Activated T-cell treated with anti-CD3 and anti-CD28 coated beads, Interleukin-2, amount 50 U/mL, for 4 hours (primary cell): ENCODE measurements around the gene GLE1. TPM values are rescaled to one million over a fixed set of nuclear protein-coding genes. Genes with fewer than 3 reads are reported as not detected.

Experiments used
- ATAC-seq, 2 donors: fragments of 200-7000 bp; cut with Tn5 transposase; one replicate each; pipeline ENCODE4 v1.10.0; 2021
- DNase-seq: peaks from one replicate; pipeline ENCODE4 v3.0.0-alpha.2; 2020
- H3K27me3 Mint-ChIP-seq: one replicate; pipeline ENCODE4 v1.8.0; 2021; ENCODE audit warnings: low read depth, mixed read lengths
- H3K36me3 Mint-ChIP-seq: one replicate; pipeline ENCODE4 v1.8.0; 2022; ENCODE audit warnings: mixed read lengths; ENCODE audit not compliant: insufficient read depth
- H3K4me1 Mint-ChIP-seq: one replicate; pipeline ENCODE4 v1.8.0; 2021; ENCODE audit warnings: low read depth, mixed read lengths
- H3K4me3 Mint-ChIP-seq: one replicate; pipeline ENCODE4 v1.8.0; 2021; ENCODE audit warnings: mild to moderate bottlenecking, moderate library complexity, mixed read lengths
- H3K9me3 Mint-ChIP-seq: one replicate; pipeline ENCODE4 v1.8.0; 2021; ENCODE audit warnings: mixed read lengths
- total RNA-seq, 3 donors: library from RNA; stranded (reverse); gene quantifications; one replicate each; pipeline ENCODE4 v1.2.1, GENCODE V29; 2021

Gene GLE1
- 10 to 100 TPM; 39.3 to 42.2 (median 41.9) TPM for total RNA-seq

GRCh38 chr9:128504485-128505413, at the start of gene GLE1:
TSS of gene GLE1 (plus strand) at chr9:128504719. CDS start at chr9:128504806, 87 bp downstream.
- no peaks in the 10 kb centered on the region for H3K9me3 Mint-ChIP-seq
- H3K4me1 Mint-ChIP-seq: peaks cover 26% of the 10 kb centered on the region
- peak; percentile 95 to 96 for ATAC-seq
- no peaks in the 10 kb centered on the region for H3K27me3 Mint-ChIP-seq
- H3K4me3 Mint-ChIP-seq: peak within 1 kb of the TSS; percentile 99
- H3K36me3 Mint-ChIP-seq: peaks cover 19% of the 10 kb centered on the region
- DNase-seq: peak; percentile 97

GRCh38 chr9:128454991-128455390, 49.5 kb upstream of the GLE1 start:
- H3K27me3 Mint-ChIP-seq: no peaks in the 10 kb centered on the region
- peaks cover 15% of the 10 kb centered on the region for H3K4me1 Mint-ChIP-seq
- no peak for ATAC-seq
- no peak for DNase-seq
- no peaks in the 10 kb centered on the region for H3K9me3 Mint-ChIP-seq
- peaks cover 11% of the 10 kb centered on the region for H3K36me3 Mint-ChIP-seq
- peak overlapping the region; percentile 60 for H3K4me3 Mint-ChIP-seq

DNA sequence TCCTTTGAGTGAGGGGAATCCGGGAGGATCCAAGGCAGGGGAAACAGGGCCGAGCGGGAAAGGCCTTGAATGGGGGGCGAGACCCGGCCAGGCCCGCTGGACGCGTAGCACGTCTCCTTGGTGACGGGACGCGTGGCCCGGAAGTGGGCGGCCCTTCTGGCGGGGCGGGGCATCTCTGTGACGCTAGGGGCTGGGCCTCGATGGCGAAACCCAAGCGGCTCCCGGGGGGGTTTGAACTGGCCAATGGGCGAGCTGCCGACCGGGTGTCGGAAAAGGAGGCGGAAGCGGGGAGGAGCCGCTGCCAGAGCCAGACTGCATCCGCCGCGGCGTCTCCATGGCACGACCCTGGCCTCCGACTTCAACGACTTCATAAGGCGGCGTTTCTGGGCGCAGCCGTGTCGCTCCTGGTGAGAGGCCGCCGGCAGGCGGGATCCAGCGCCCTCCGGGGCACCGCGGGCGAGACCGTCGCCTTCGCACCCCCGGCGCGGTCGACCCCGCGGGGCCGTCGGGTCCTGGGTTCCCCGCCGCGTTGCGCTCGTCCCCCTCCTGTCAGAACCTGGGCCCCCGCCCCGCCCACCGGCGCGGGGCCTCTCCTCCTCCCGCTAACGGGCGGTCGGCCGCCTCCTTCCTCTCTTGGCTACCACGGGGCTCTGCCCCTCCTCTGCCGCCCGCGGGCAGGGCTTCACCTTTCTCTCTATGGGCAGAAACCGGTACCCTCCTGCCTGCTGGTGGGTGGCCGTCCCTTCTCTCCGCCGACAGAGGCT, 48.5 kb upstream of the GLE1 start, which contains the start of gene ODF2:
Gene ODF2, plus strand, starts transcription at position 158 of the 764 bp plus-strand sequence. Its CDS starts 86 bp downstream, at position 244.
- no peaks in the 10 kb centered on the region for H3K27me3 Mint-ChIP-seq
- ATAC-seq: peak; percentile 90 to 92
- no peaks in the 10 kb centered on the region for H3K9me3 Mint-ChIP-seq
- peaks cover 15% of the 10 kb centered on the region for H3K4me1 Mint-ChIP-seq
- peaks cover 17% of the 10 kb centered on the region for H3K36me3 Mint-ChIP-seq
- H3K4me3 Mint-ChIP-seq: peak within 1 kb of the TSS; percentile 89
- peak; percentile 98 for DNase-seq

- DNase-seq (peak; percentile 62), ATAC-seq (peak; percentile 68 to 71)
- Mint-ChIP-seq H3K27me3 (no peaks in the 10 kb centered on the region), H3K36me3 (peaks cover 21% of the 10 kb centered on the region), H3K4me3 (peak overlapping the region; percentile 89), H3K4me1 (peaks cover 15% of the 10 kb centered on the region), H3K9me3 (no peaks in the 10 kb centered on the region)
Observed at GRCh38 chr9:128456613-128457061, 47.9 kb upstream of the GLE1 start.

DNA sequence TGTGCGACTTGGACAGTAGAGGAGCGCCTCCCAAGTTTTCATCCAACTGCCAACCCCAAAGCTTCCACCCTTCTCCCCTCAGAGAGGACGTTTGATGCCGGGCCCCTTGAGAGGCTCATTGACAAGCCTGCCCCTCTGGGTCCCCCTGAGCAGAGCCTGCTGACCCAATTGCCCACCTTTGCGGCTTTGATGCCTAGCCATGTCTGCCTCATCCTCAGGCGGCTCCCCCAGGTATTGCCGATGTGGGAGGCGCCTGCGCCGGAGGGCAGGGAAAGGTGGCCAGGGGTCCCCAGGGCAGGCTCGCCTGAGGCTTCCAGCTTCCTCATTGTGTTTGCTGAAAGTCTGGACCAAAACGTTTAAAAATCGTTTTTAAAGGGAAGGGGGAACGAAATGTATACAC, 47.3 kb upstream of the GLE1 start:
- Mint-ChIP-seq H3K9me3 (no peaks in the 10 kb centered on the region), H3K36me3 (peaks cover 24% of the 10 kb centered on the region), H3K4me1 (peaks cover 15% of the 10 kb centered on the region), H3K27me3 (no peaks in the 10 kb centered on the region), H3K4me3 (peak overlapping the region; percentile 89)
- ATAC-seq (no peak), DNase-seq (no peak)

DNA sequence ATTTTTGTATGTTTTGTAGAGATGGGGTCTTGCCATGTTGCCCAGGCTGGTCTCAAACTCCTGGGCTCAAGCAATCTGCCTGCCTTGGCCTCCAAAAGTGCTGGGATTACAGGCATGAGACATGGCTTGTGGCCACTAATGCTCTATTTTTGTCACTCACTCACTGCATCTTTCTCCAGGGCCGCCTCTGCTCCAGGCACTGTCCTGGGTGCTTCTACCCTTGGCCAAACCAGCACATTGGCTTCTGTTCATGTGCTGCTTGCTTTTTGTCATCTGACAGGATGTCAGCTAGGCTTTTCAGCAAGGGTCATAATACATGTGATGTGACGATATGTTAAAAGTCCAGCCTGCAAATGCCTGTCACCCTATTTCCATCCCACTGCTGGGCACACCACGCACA, 45.5 kb upstream of the GLE1 start:
- Mint-ChIP-seq H3K27me3 (no peaks in the 10 kb centered on the region), H3K4me3 (no peak overlapping the region), H3K4me1 (peaks cover 15% of the 10 kb centered on the region), H3K36me3 (peaks cover 27% of the 10 kb centered on the region), H3K9me3 (no peaks in the 10 kb centered on the region)
- no peak for ATAC-seq
- DNase-seq: no peak

- no peak overlapping the region for H3K4me3 Mint-ChIP-seq
- H3K9me3 Mint-ChIP-seq: no peaks in the 10 kb centered on the region
- H3K4me1 Mint-ChIP-seq: peaks cover 2% of the 10 kb centered on the region
- DNase-seq (no peak), ATAC-seq (no peak)
- H3K27me3 Mint-ChIP-seq: no peaks in the 10 kb centered on the region
- peaks cover 17% of the 10 kb centered on the region for H3K36me3 Mint-ChIP-seq
Observed at GRCh38 chr9:128469070-128469469, 35.4 kb upstream of the GLE1 start.

DNA sequence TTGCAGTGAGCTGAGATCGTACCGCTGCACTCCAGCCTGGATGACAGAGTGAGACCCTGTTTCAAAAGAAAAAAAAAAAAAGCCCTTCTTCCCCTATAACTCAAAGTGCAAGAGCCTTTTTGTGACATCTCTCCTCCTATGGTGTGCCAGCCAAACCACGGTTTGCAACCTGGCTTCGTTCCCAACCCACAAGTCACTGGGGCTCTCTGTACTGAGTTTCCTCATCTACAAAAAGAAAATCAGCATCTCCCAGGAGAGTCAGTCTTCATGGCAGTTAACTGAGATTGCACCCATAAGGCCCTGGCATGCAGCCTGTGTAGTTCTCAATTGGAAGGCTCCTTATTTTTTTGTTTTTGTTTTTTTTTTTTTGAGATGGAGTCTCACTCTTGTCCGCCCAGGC, 34.0 kb upstream of the GLE1 start:
- DNase-seq (no peak), ATAC-seq (no peak)
- H3K4me3 Mint-ChIP-seq: no peak overlapping the region
- H3K9me3 Mint-ChIP-seq: no peaks in the 10 kb centered on the region
- H3K36me3 Mint-ChIP-seq: peaks cover 23% of the 10 kb centered on the region
- peaks cover 2% of the 10 kb centered on the region for H3K4me1 Mint-ChIP-seq
- H3K27me3 Mint-ChIP-seq: no peaks in the 10 kb centered on the region

- no peaks in the 10 kb centered on the region for H3K9me3 Mint-ChIP-seq
- H3K36me3 Mint-ChIP-seq: peaks cover 29% of the 10 kb centered on the region
- peaks cover 2% of the 10 kb centered on the region for H3K4me1 Mint-ChIP-seq
- no peak overlapping the region for H3K4me3 Mint-ChIP-seq
- DNase-seq: no peak
- ATAC-seq: no peak
- no peaks in the 10 kb centered on the region for H3K27me3 Mint-ChIP-seq
Observed at GRCh38 chr9:128473104-128473503, 31.4 kb upstream of the GLE1 start.

- ATAC-seq (no peak), DNase-seq (no peak)
- H3K27me3 Mint-ChIP-seq: no peaks in the 10 kb centered on the region
- H3K4me3 Mint-ChIP-seq: no peak overlapping the region
- no peaks in the 10 kb centered on the region for H3K9me3 Mint-ChIP-seq
- H3K36me3 Mint-ChIP-seq: peaks cover 34% of the 10 kb centered on the region
- no peaks in the 10 kb centered on the region for H3K4me1 Mint-ChIP-seq
Observed at GRCh38 chr9:128475867-128476266, 28.7 kb upstream of the GLE1 start.

DNA sequence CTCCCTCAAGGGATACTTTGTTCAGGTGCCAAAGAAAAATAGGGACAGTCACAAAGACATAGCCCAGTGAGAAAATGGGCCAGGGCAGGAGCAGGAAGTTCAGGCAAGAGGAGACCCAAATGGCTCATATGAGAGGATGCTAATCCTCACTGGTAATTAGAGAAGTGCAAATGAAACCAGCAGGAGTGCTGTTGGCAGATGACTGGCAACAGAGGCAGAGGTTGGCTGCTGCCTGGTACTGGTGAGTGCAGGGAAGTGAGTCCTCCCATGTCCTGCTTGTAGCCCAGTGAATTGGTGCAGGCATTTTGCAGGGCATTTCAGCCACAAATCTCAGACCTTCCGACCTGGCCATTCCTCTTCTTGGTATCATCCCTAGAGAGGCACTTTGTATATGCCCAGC, 25.3 kb upstream of the GLE1 start:
- DNase-seq: no peak
- H3K9me3 Mint-ChIP-seq: no peaks in the 10 kb centered on the region
- H3K4me1 Mint-ChIP-seq: no peaks in the 10 kb centered on the region
- ATAC-seq: no peak
- no peaks in the 10 kb centered on the region for H3K27me3 Mint-ChIP-seq
- peaks cover 38% of the 10 kb centered on the region for H3K36me3 Mint-ChIP-seq
- H3K4me3 Mint-ChIP-seq: no peak overlapping the region

DNA sequence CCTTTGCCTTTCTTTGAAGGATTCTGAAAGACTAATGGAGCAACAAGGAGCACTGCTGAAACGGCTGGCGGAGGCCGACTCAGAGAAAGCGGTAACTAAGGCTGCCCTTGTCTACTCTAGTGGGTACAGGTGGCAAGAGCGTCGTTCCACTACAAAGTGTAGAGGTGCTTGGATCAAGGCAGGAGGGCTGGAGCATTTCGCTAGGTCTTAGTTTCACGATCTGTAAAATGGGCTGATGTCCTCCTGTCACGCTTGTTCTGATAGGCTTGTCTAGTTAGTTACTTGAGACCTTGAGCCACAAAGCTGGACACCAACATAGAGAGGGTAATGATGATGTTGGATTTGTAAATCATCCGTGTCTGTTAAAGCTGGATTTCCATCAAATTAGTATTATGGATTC, 23.0 kb upstream of the GLE1 start:
- peaks cover 34% of the 10 kb centered on the region for H3K36me3 Mint-ChIP-seq
- H3K4me1 Mint-ChIP-seq: no peaks in the 10 kb centered on the region
- H3K27me3 Mint-ChIP-seq: no peaks in the 10 kb centered on the region
- H3K4me3 Mint-ChIP-seq: no peak overlapping the region
- H3K9me3 Mint-ChIP-seq: no peaks in the 10 kb centered on the region
- no peak for DNase-seq
- ATAC-seq: no peak

- Mint-ChIP-seq H3K9me3 (no peaks in the 10 kb centered on the region), H3K4me3 (no peak overlapping the region), H3K36me3 (peaks cover 36% of the 10 kb centered on the region), H3K27me3 (no peaks in the 10 kb centered on the region), H3K4me1 (no peaks in the 10 kb centered on the region)
- ATAC-seq: no peak
- no peak for DNase-seq
Observed at GRCh38 chr9:128482186-128482585, 22.3 kb upstream of the GLE1 start.

DNA sequence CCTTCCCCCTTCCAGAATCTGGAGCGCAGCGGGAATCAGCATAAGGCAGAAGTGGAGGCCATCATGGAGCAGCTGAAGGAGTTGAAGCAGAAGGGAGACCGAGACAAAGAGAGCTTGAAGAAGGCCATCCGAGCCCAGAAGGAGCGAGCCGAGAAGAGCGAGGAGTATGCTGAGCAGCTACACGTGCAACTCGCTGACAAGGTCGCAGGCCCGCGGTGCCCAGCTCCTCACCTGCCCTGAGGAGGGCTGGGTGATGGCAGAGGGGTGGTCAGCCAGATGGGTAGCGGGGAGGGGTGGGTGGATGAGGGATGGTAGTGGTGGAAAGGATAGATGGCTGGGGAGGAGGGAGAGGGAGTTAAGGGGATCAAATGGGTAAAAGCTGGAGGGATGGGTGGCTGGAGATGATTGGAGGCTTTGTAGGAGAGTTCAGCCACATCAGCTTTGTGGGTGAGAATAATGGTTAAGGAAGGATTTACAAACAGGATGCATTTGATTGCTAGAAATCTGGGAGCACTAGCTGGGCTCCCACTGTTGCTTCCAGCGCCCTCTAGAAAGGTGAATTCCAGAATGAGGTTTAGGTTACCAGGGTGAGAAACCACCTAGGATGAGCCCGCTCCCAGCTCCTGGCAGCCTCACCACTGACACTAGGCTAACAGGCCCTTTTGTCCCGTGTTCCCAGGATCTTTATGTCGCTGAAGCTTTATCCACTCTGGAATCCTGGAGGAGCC, 19.7 kb upstream of the GLE1 start:
- Mint-ChIP-seq H3K36me3 (peaks cover 32% of the 10 kb centered on the region), H3K27me3 (no peaks in the 10 kb centered on the region), H3K4me3 (no peak overlapping the region), H3K9me3 (no peaks in the 10 kb centered on the region), H3K4me1 (no peaks in the 10 kb centered on the region)
- no peak for DNase-seq
- ATAC-seq: no peak
